SJCRH30 (cell line): ENCODE measurements around the gene PCDHGA7. TPM values are rescaled to one million over a fixed set of nuclear protein-coding genes. Genes with fewer than 3 reads are reported as not detected.
A peak's percentile ranks its signal among the peaks of the same experiment; 100 is the strongest.
"Not testable (repeated sequence)": the region's sequence is repeated elsewhere in the genome, so short reads cannot be mapped to it uniquely, and the experiment has no call there.

ENCODE experiments used
- DNase-seq, 2 experiments: peaks; one replicate each; pipeline ENCODE4 v3.0.0-alpha.2; 2015 to 2020
- H3K27ac ChIP-seq: fragments of 250-450 bp; sonication (Bioruptor Pico); 2 replicates; pipeline ENCODE4 v1.5.1; 2020; ENCODE audit warnings: mild to moderate bottlenecking, moderate library complexity
- H3K27me3 ChIP-seq: fragments of 250-450 bp; sonication (Bioruptor Pico); 2 replicates; pipeline ENCODE4 v1.5.1; 2020; ENCODE audit warnings: mild to moderate bottlenecking, moderate library complexity
- H3K36me3 ChIP-seq: fragments of 250-450 bp; sonication (Bioruptor Pico); 2 replicates; pipeline ENCODE4 v1.5.1; 2020; ENCODE audit warnings: mild to moderate bottlenecking, moderate library complexity
- H3K4me1 ChIP-seq: fragments of 250-450 bp; sonication (Bioruptor Pico); 2 replicates; pipeline ENCODE4 v1.5.1; 2020; ENCODE audit warnings: mild to moderate bottlenecking, moderate library complexity
- H3K4me3 ChIP-seq: fragments of 250-450 bp; sonication (Bioruptor Pico); 2 replicates; pipeline ENCODE4 v1.5.1; 2020; ENCODE audit warnings: mild to moderate bottlenecking, moderate library complexity
- H3K9me3 ChIP-seq: fragments of 250-450 bp; sonication (Bioruptor Pico); replicated peaks from 2 replicates; pipeline ENCODE4 v1.5.1; 2020; ENCODE audit warnings: mild to moderate bottlenecking, moderate library complexity
- total RNA-seq: library from RNA; depleted of rRNA; stranded (reverse); fragments of >200 nt; shearing (Covaris generic); gene quantifications from 2 replicates; pipeline ENCODE4 v1.2.3, GENCODE V29; 2014

Gene PCDHGA7
- total RNA-seq, 1 experiment from 2014 or later = 4.7 TPM

- H3K4me3 ChIP-seq = no peak overlapping the region
- peaks cover 7% of the 10 kb centered on the region for H3K9me3 ChIP-seq
- H3K36me3 ChIP-seq = peaks cover 44% of the 10 kb centered on the region
- no peaks in the 10 kb centered on the region for H3K27me3 ChIP-seq
- no peaks in the 10 kb centered on the region for H3K4me1 ChIP-seq
- H3K27ac ChIP-seq = no peak overlapping the region
- no peak for DNase-seq
Observed at GRCh38 chr5:141384471-141385267, 2.1 kb downstream of the PCDHGA7 start.

- not testable (repeated sequence) for H3K9me3 ChIP-seq, H3K4me3 ChIP-seq
Observed at GRCh38 chr5:141387557-141388311, 5.2 kb downstream of the PCDHGA7 start, which contains the start of gene PCDHGB4. TSS of gene PCDHGB4 (plus strand) at chr5:141387698. CDS start at chr5:141387885, 187 bp downstream.

GRCh38 chr5:141388661-141389060 lies 6.1 kb downstream of the PCDHGA7 start:
- H3K9me3 ChIP-seq = peaks cover 9% of the 10 kb centered on the region

More at GRCh38 chr5:141387557-141388311, 5.2 kb downstream of the PCDHGA7 start, which contains the start of gene PCDHGB4:
- H3K36me3 ChIP-seq = peaks cover 40% of the 10 kb centered on the region
- not testable (repeated sequence) for H3K27ac ChIP-seq, H3K27me3 ChIP-seq, DNase-seq, H3K4me1 ChIP-seq

GRCh38 chr5:141389153-141390042 lies 6.9 kb downstream of the PCDHGA7 start:
- no peaks in the 10 kb centered on the region for H3K4me1 ChIP-seq
- H3K36me3 ChIP-seq = peaks cover 34% of the 10 kb centered on the region
- peaks cover 12% of the 10 kb centered on the region for H3K9me3 ChIP-seq
- no peak overlapping the region for H3K4me3 ChIP-seq
- no peak for DNase-seq
- H3K27me3 ChIP-seq = no peaks in the 10 kb centered on the region
- H3K27ac ChIP-seq = no peak overlapping the region

More at GRCh38 chr5:141388661-141389060, 6.1 kb downstream of the PCDHGA7 start:
- no peak overlapping the region for H3K4me3 ChIP-seq
- no peak for DNase-seq
- H3K27me3 ChIP-seq = no peaks in the 10 kb centered on the region
- peaks cover 37% of the 10 kb centered on the region for H3K36me3 ChIP-seq
- no peaks in the 10 kb centered on the region for H3K4me1 ChIP-seq
- no peak overlapping the region for H3K27ac ChIP-seq

GRCh38 chr5:141392429-141393198 lies 10.1 kb downstream of the PCDHGA7 start, which contains the start of gene PCDHGA8:
TSS of gene PCDHGA8 (plus strand) at chr5:141392633. CDS start at chr5:141392814, 181 bp downstream.
- Histone ChIP-seq H3K4me1 (no peaks in the 10 kb centered on the region), H3K36me3 (peaks cover 16% of the 10 kb centered on the region), H3K27me3 (no peaks in the 10 kb centered on the region), H3K9me3 (peaks cover 6% of the 10 kb centered on the region), H3K27ac (no peak within 1 kb of the TSS), H3K4me3 (no peak within 1 kb of the TSS)
- DNase-seq = no peak

GRCh38 chr5:141393267-141393666 lies 10.7 kb downstream of the PCDHGA7 start:
- Histone ChIP-seq H3K36me3 (peaks cover 16% of the 10 kb centered on the region), H3K4me3 (no peak overlapping the region), H3K4me1 (no peaks in the 10 kb centered on the region), H3K27ac (no peak overlapping the region), H3K27me3 (no peaks in the 10 kb centered on the region), H3K9me3 (peaks cover 6% of the 10 kb centered on the region)
- DNase-seq = no peak

- peaks cover 21% of the 10 kb centered on the region for H3K36me3 ChIP-seq
- DNase-seq, H3K4me3 ChIP-seq, H3K27ac ChIP-seq, H3K9me3 ChIP-seq, H3K27me3 ChIP-seq, H3K4me1 ChIP-seq: not testable (repeated sequence)
Observed at GRCh38 chr5:141394401-141395187, 12.1 kb downstream of the PCDHGA7 start.

- not testable (repeated sequence) for H3K27ac ChIP-seq, H3K27me3 ChIP-seq, DNase-seq, H3K4me3 ChIP-seq, H3K4me1 ChIP-seq
- Histone ChIP-seq H3K9me3 (peaks cover 13% of the 10 kb centered on the region), H3K36me3 (peaks cover 31% of the 10 kb centered on the region)
Observed at GRCh38 chr5:141397756-141398551, 15.4 kb downstream of the PCDHGA7 start, which contains the start of gene PCDHGB5. TSS of gene PCDHGB5 (plus strand) at chr5:141397947. CDS start at chr5:141398128, 181 bp downstream.

- DNase-seq = no peak
- no peak overlapping the region for H3K27ac ChIP-seq
- no peak overlapping the region for H3K4me3 ChIP-seq
- H3K36me3 ChIP-seq = peaks cover 30% of the 10 kb centered on the region
- H3K9me3 ChIP-seq = peaks cover 12% of the 10 kb centered on the region
- H3K4me1 ChIP-seq = no peaks in the 10 kb centered on the region
- H3K27me3 ChIP-seq = no peaks in the 10 kb centered on the region
Observed at GRCh38 chr5:141398608-141399007, 16.1 kb downstream of the PCDHGA7 start.

- no peak overlapping the region for H3K4me3 ChIP-seq
- H3K9me3 ChIP-seq = peaks cover 9% of the 10 kb centered on the region
Observed at GRCh38 chr5:141399555-141400258, 17.2 kb downstream of the PCDHGA7 start.

GRCh38 chr5:141402553-141403243 lies 20.2 kb downstream of the PCDHGA7 start, which contains the start of gene PCDHGA9:
TSS of gene PCDHGA9 (plus strand) at chr5:141402778. CDS start at chr5:141402953, 175 bp downstream.
- Histone ChIP-seq H3K27me3 (no peaks in the 10 kb centered on the region), H3K36me3 (peaks cover 25% of the 10 kb centered on the region), H3K9me3 (peaks cover 7% of the 10 kb centered on the region), H3K27ac (no peak within 1 kb of the TSS), H3K4me1 (no peaks in the 10 kb centered on the region), H3K4me3 (no peak within 1 kb of the TSS)
- peak in 1 of 2 experiments; percentile 11 for DNase-seq

More at GRCh38 chr5:141399555-141400258, 17.2 kb downstream of the PCDHGA7 start:
- no peak overlapping the region for H3K27ac ChIP-seq
- no peak for DNase-seq
- H3K4me1 ChIP-seq = no peaks in the 10 kb centered on the region
- H3K36me3 ChIP-seq = peaks cover 25% of the 10 kb centered on the region
- H3K27me3 ChIP-seq = no peaks in the 10 kb centered on the region
